Measurements from ENCODE around the gene OTOS.

- TF ChIP-seq CTCF (IDR thresholded peaks at IDR 0.05) (no peak), EZH2 (IDR thresholded peaks at IDR 0.05; ENCODE audit: borderline replicate concordance, insufficient read depth, low read depth, low read length, poor library complexity, severe bottlenecking) (no peak)
Measured at GRCh38 chr2:240135706-240136012, 4.8 kb downstream of the OTOS start.
